ENCODE results near the gene FAM222B.
"Not testable (repeated sequence)": the region's sequence is repeated elsewhere in the genome, so short reads cannot be mapped to it uniquely, and the experiment has no call there.

Gene FAM222B

DNA sequence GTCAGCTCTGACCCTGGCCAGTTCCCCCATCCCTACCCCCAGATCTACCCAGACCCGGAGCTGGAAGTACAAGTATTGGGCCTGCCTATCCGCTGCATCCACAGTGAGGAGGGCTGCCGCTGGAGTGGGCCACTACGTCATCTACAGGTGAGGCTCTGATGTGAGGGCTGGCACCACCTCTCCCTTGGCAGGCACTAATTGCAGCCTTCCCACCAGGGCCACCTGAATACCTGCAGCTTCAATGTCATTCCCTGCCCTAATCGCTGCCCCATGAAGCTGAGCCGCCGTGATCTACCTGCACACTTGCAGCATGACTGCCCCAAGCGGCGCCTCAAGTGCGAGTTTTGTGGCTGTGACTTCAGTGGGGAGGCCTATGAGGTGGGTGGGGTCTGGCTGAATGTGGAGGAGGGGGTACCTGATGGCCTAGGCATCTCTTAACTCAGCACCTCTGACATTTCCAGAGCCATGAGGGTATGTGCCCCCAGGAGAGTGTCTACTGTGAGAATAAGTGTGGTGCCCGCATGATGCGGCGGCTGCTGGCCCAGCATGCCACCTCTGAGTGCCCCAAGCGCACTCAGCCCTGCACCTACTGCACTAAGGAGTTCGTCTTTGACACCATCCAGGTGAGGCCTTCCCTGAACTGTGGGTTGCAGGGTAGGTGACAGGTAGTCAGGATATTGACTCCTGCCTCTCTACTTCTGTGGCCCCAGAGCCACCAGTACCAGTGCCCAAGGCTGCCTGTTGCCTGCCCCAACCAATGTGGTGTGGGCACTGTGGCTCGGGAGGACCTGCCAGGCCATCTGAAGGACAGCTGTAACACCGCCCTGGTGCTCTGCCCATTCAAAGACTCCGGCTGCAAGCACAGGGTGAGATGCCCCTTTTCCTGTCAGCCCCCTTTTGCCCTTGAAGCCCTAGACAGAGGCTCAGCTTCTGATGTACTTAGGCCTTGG is 94.5 kb downstream of the FAM222B start:
- in situ Hi-C loops (cut with HindIII; ENCODE audit: low sequenced_read_pairs), result no loop called here

DNA sequence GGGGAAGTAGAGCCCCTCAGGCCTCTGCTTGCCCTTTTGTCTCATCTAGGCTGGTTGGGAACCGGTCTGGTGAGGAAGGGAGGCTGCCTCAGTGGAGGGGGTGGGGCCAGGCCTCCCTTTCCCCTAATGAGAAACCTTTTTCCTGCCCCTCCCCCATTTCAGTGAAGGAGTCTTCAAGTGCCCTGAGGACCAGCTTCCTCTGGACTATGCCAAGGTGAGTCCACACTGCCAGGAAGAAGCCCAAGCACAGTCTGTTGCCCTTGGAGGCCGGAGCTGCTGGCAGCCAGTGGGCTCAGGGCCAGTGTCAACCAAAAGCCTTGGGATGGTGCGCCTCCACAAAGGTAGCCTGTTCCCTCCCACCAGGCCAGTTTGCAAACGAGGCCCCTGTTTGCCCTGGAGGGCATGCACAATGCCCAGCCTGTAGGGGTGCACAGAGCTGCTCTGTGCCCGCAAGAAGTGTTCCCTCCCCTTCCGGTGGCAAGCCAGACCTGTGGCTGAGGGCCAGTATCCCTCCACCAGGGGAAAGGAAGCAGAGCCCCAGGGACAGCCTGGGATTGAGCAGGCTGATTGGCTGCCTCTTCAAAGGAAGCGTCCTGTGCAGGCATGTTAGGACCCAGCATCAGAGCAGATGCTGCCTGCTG is 95.4 kb downstream of the FAM222B start:
- in situ Hi-C loops (cut with HindIII; ENCODE audit: low sequenced_read_pairs), result no loop called here

GRCh38 chr17:28746611-28747050 is 96.0 kb downstream of the FAM222B start:
- in situ Hi-C loops (cut with HindIII; ENCODE audit: low sequenced_read_pairs), result no loop called here

- in situ Hi-C loops (cut with HindIII; ENCODE audit: low sequenced_read_pairs), result no loop called here
Observed at GRCh38 chr17:28745786-28746411, 96.7 kb downstream of the FAM222B start.

GRCh38 chr17:28744972-28745785 is 97.4 kb downstream of the FAM222B start:
- in situ Hi-C loops (cut with HindIII; ENCODE audit: low sequenced_read_pairs), result no loop called here

DNA sequence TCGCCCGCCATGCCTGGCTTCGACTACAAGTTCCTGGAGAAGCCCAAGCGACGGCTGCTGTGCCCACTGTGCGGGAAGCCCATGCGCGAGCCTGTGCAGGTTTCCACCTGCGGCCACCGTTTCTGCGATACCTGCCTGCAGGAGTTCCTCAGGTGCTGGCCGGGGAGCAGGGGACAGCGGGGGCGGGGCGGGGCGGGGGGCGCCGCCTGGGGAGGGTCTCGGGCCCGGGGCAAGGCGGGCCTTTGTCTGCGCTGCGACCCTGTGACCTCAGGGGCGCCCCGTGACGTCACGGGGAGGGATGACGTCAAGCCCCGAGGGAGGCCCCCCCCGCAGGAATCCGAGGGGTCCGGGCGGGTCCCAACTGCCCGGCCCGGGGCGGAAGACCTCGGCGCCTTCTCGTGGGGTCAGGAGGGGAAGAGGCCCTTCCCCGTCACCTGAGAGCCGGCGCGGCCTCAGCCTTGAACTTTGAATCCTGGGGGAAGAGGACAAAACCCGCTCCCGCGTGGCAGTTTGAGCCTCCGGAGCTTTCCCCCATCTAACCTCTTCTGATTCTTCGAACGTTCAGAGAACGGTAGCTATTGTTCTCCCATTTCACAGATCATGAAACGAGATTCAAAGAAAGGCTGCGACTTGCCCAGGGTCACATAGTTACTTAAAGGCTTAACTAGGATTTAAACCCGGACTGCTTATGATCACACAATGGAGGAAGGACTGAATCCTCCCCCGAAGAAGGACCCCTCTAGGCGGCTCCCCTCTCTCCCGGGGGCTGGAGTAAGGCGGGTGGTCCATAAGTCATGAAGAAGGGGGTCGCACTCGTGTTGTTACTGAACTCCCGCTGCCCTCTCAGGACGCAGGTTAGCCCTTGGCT is 98.3 kb downstream of the FAM222B start:
- in situ Hi-C loops (cut with HindIII; ENCODE audit: low sequenced_read_pairs), result no loop called here

DNA sequence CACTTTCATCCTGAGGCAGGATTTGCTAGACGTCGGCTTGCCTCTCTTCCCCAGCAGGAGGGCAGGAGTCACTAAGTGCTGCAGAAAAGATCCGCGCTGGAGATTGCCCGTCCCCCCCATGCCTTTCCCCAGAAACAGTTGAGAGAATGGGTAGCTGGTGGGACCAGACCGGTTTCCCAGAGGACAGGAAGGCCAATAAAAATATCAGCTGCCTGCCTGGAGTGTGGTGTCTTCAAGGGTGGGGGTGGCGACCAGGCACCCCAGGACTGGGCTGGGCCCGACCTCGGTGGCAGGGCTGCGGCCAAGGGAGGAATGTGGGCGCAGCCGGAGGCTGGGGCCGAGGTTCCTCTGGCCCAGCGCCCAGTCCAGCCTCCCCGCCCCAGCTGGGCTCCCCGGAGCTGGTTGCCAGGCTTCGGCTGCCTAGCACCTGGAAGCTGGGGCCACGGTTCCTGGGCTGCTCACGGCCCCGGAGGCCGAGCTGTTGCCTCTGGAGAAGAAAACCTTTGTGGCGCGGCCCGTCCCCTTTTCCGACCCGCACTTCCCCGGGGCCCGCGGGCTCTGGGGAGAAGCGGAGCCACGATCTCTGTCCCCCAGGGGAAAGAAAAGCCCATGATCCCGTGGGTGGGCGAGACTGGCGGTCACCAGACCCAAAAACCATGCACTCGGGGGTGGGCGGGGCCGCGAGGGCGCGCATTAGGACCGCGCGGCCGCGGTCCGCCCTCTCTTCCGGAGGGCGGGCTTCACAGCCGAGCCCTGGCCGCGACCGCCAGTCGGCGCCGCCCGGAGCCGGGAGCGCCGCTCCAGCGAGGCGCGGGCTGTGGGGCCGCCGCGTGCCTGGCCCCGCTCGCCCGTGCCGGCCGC is 99.1 kb downstream of the FAM222B start, which contains the start of gene TRAF4:
Gene TRAF4 (plus strand): TSS at position 769 of the 861 bp plus-strand sequence. CDS start 102 bp downstream, outside the sequence.
- in situ Hi-C loops (cut with HindIII; ENCODE audit: low sequenced_read_pairs), result no loop called here

GRCh38 chr17:28741358-28742349 is 100.9 kb downstream of the FAM222B start:
- in situ Hi-C loops (cut with HindIII; ENCODE audit: low sequenced_read_pairs), result no loop called here

DNA sequence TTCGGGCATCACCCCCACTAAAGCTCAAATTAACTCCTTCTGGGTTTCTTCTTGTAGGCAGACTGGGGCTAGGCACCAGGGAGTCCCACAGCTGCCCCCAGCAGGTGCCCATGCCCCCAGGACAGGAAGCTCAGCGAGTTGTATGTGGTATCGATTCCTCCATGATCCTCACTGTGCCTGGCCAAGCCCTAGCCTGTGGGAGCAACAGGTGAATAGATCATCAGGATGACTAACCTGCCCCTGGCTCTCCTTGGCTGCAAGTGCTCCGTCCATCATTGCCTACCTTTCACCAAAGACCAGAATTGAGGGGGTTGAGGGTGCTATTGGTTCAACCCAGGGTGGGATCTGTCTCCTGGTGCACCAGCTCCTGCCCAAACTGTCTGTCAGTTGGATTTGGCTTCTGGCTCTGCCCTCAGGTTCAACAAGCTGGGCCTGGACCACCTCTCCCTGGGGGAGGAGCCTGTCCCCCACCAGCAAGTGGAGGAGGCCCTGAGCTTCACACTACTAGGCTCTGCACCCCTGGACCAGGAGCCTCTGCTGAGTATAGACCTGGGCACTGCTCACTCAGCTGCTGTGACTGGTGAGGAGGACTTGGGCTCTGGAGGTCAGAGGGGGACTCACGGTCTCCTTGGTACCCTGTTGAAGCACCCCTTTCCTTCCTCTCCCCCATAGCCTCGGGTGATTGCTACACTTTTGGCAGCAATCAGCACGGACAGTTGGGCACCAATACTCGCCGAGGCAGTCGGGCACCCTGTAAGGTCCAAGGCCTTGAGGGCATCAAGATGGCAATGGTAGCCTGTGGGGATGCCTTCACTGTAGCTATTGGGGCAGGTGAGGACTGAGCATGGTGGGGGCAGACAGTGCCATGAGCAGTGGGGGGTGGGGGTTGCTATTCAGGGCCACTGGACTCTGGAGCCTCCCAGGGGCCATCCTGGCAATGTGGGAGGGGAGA is 101.9 kb downstream of the FAM222B start:
- in situ Hi-C loops (cut with HindIII; ENCODE audit: low sequenced_read_pairs), result no loop called here

- in situ Hi-C loops (cut with HindIII; ENCODE audit: low sequenced_read_pairs), result no loop called here
Observed at GRCh38 chr17:28738680-28739384, 103.8 kb downstream of the FAM222B start.

DNA sequence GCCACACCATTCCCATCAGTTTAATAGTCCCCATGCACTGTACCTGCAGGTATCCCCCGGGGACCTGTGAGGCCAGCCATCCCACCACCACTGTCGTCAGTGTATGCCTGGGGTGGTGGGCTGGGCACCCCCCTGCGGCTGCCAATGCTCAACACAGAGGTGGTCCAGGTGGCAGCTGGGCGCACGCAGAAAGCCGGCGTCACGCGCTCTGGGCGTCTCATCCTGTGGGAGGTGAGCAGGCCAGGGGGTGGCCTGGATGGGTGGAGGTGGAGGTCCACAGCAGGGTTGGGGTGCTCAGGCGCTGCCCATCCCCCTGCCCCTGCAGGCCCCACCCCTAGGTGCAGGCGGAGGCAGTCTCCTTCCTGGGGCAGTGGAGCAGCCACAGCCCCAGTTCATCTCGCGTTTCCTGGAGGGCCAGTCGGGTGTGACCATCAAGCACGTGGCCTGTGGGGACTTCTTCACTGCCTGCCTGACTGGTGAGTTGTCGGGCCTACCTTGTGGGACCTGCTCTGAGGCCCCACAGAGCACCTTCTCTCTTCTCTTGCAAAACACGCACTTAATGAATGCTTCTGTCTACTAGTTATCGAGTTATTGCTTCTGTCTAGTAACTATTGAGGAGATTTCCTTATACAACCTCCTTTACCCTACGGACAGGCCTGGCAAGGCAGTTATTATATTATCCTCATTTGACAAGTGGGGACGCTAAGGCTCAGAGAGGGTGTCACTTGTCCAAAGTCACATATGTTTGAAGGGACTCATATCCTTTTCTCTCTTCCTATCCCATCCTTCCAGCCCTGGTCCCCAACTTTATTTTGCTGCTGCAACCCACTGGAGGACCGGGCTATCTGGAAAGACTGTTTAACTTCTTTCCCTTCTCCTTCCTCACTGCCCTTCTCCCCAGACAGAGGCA is 104.6 kb downstream of the FAM222B start:
- in situ Hi-C loops (cut with HindIII; ENCODE audit: low sequenced_read_pairs), result no loop called here

GRCh38 chr17:28737316-28737715 is 105.3 kb downstream of the FAM222B start:
- in situ Hi-C loops (cut with HindIII; ENCODE audit: low sequenced_read_pairs), result no loop called here

- in situ Hi-C loops (cut with HindIII; ENCODE audit: low sequenced_read_pairs), result not testable (repeated sequence)
Observed at GRCh38 chr17:28735913-28736769, 106.4 kb downstream of the FAM222B start.

DNA sequence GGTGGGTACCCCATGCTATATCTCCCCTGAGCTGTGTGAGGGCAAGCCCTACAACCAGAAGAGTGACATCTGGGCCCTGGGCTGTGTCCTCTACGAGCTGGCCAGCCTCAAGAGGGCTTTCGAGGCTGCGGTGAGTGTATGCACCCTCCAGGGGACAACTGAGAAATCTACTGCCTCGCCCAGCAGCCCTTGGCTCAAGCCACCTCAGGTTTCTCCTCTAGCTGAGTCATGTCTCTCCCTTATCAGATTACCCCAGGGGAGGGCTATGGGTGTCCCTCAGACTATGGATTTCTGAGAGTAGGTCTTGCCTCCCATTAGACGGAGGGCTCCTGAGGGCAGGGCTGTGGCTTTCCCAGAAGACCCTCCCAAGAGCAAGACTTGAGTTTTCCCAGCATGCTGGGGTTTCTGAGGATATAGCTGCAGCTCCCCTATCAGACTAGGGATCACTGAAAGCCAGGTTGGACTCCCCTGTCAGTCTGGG is 107.3 kb downstream of the FAM222B start:
- in situ Hi-C loops (cut with HindIII; ENCODE audit: low sequenced_read_pairs), result no loop called here
